GM11168 (cell line): ENCODE measurements around the gene PLCZ1.

Source experiments
- in situ Hi-C: fragments of 300-500 bp; cut with MboI; formaldehyde crosslinking; loops from one replicate; pipeline ENCODE4 v1.12.0; 2022; ENCODE audit warnings: low sequenced_read_pairs; ENCODE audit not compliant: unreplicated experiment

PLCZ1 gene

DNA sequence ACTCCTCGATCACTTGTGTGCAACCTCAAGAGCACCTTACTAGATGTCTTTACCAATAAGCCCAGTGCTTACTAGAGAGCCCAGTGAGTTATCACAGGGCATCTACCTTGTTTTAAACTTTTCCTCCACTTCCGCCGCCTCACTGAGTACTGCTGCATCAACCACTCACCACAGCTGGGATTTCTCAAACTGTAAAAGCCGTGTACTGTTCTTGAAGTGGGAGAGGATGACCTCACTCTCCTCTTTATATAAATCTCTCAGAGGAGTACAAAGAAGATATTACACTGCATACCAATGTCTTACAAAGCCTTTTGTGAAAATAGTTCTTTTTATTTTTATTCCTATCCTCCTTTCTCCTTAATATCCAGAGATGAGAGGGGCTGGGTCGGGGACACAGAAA lies 94.1 kb downstream of the PLCZ1 start:
- in situ Hi-C loops = no loop called here

DNA sequence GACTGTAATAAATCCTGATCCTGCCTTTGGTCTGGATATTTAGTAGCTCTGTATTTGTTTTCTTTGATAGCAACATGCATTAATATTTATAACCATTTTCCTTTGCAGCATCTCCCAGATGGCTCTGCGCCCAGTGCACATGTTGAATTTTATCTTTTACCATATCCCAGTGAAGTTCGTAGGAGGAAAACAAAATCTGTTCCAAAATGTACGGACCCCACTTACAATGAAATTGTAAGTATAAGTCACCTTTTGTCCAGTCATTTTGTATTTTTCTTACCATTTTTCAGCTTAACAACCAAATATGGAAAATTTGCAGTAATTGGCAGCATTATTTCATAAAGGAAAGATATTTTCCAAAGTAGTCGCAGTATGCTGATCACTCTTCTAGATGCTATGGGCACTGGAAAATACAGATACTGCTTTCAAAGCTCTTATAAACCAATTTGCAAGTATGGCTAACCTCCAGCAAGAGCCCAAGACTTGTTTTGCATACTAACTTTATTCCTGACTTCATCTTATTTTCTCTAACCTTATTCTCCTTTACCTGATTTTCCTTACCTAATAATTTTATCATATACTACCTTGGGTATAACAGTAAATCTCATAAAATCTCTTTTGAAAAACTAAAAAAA lies 97.4 kb downstream of the PLCZ1 start:
- in situ Hi-C loops = no loop called here

- in situ Hi-C loops = no loop called here
Observed at GRCh38 chr12:18634382-18634781, 103.4 kb downstream of the PLCZ1 start.
